Thymus (tissue), 11 donors: ENCODE data around the gene QKI. TPM values are rescaled to one million over a fixed set of nuclear protein-coding genes. Genes with fewer than 3 reads are reported as not detected.

Source experiments
- DNase-seq, 9 donors: peaks; one replicate each; pipeline ENCODE4 v3.0.0-alpha.2; 2013; ENCODE audit warnings: low spot score in 9 of 9, low read depth in 6 of 9, missing footprints in 1 of 9
- H3K27ac ChIP-seq, 2 donors: one replicate each; pipeline ENCODE4 v1.5.1; 2013; ENCODE audit warnings: control low read depth in 1 of 2, low read depth in 1 of 2, low read length in 1 of 2, mild to moderate bottlenecking in 1 of 2, moderate library complexity in 1 of 2
- H3K27me3 ChIP-seq, 2 donors: one replicate each; pipeline ENCODE4 v1.5.1; 2013; ENCODE audit warnings: low read length in 1 of 2; ENCODE audit not compliant: control insufficient read depth in 2 of 2, insufficient read depth in 1 of 2
- H3K36me3 ChIP-seq, 2 donors: one replicate each; pipeline ENCODE4 v1.5.1; 2013; ENCODE audit warnings: low read length in 1 of 2, mild to moderate bottlenecking in 1 of 2, moderate library complexity in 1 of 2; ENCODE audit not compliant: control insufficient read depth in 2 of 2, insufficient read depth in 2 of 2
- H3K4me1 ChIP-seq, 2 donors: one replicate each; pipeline ENCODE4 v1.5.1; 2013; ENCODE audit warnings: low read length in 2 of 2; ENCODE audit not compliant: control insufficient read depth in 2 of 2, insufficient read depth in 2 of 2
- H3K4me3 ChIP-seq, 2 donors: one replicate each; pipeline ENCODE4 v1.5.1; 2013; ENCODE audit warnings: low read length in 2 of 2, control low read depth in 1 of 2, mild to moderate bottlenecking in 1 of 2
- H3K9me3 ChIP-seq, 2 donors: one replicate each; pipeline ENCODE4 v1.5.1; 2013; ENCODE audit warnings: low read length in 1 of 2, mild to moderate bottlenecking in 1 of 2; ENCODE audit not compliant: control insufficient read depth in 2 of 2, insufficient read depth in 1 of 2
- WGBS: extraction: QIAGEN DNeasy Blood & Tissue Kit; methylation state at CpG from one replicate; pipeline ENCODE4 v1.1.7; 2013; 5-methylcytosine and 5-hydroxymethylcytosine counted together
- polyA plus RNA-seq: library from polyadenylated mRNA; stranded (reverse); fragments of 200-250 nt; gene quantifications from one replicate; pipeline ENCODE4 v1.2.3, GENCODE V29; 2013
- total RNA-seq: library from RNA; stranded (reverse); fragments of 120-200 nt; gene quantifications from one replicate; pipeline ENCODE4 v1.2.4, GENCODE V29; 2013
- donor health status: healthy.

The QKI gene
- total and polyA plus RNA-seq, 2 donors = 23.5 to 80.1 TPM

DNA sequence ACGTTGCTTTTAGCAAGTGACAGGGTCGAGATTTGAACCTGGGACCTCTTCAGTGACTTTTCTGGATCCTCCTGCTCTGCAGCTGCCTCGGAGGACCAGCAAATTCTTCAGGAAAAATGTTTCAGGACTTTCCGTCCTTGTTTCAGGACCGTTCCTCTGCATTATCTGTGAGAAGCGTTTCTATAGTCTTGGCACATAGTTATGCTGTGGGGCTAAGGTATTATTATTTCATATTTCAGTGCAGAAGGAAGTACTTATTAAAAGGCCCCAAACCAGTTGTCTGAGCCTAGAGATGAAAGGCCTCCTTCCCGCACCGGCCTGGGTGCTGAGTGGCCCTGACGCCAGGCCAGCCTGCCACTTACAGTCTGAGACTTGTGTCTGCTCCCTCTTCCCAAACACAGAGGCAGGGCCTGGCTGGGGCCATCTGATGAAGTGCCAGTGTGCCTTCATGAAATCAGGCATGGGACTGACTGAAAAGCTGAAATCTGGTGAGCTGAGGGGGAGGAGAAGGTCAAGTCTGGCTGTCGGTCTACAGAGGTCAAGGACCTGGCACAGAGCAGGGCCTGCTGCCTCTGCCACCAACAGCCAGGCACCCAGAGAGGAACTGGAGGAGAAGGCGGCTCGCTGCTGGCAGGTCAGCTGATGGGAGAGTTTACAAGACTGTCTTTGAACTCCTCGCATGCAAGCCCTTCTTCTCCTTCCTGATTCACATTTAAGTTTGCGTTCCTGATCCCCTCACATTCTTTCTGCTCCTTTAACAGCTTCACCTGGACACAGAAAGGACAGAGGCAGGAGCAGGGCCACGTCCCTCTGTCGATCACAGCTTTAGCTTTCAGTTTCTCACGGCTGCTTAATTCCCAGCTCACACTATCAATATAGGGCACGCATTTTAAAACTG, 8.9 kb upstream of the QKI start:
- peak in 2 of 9 donors; percentile 18 to 46 for DNase-seq
- WGBS = 48% methylated on average over 18 of the region's 18 CpGs
- Histone ChIP-seq H3K27ac (peak overlapping the region; percentile 22 to 28), H3K9me3 (no peaks in the 10 kb centered on the region), H3K4me1 (peaks cover 0 to 10% of the 10 kb centered on the region in 2 donors), H3K36me3 (no peaks in the 10 kb centered on the region), H3K27me3 (no peaks in the 10 kb centered on the region), H3K4me3 (peak overlapping the region; percentile 13 to 19)

DNA sequence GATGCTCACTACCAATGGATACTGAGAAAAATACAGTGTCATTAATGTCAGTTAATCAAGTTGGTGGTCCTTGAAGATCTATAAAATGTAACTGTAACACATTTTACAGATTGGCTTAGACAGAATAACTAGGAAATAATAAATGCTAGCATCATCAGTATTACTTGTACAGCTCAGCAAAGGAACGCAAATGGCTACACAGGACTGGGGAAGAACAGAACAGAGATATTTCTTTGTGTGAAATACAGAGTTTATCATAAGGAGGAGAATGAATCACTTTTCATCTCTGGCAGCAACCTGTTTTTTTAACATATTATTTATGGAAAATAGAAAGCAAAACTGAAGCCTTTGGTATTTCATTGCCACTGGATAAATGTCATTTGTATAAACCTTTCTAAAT, 8.2 kb upstream of the QKI start:
- 94% methylated on average over 1 of the region's 1 CpG for whole genome bisulfite sequencing
- Histone ChIP-seq H3K4me3 (peak overlapping the region; percentile 13 to 19), H3K36me3 (no peaks in the 10 kb centered on the region), H3K4me1 (peaks cover 0 to 10% of the 10 kb centered on the region in 2 donors), H3K9me3 (no peaks in the 10 kb centered on the region), H3K27ac (no peak overlapping the region), H3K27me3 (no peaks in the 10 kb centered on the region)
- DNase-seq = no peak

DNA sequence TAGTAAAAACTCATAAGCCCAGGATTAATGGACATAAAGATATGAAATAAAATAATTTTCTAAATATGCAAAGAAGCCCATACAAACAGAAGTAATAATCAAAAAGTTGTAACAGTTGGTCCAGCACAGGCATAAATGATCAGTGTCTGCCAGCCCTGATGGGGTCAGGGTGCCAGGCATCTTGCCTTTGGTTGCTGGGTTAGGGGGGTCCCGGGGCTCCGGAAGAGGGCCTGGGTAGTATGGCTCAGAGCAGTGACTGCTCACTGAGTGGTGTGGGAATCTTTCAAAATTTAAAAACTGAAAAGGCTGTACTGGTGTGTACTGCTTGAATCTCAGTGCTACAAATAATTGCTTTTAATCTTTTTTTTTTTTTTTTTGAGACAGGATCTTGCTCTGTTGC, 7.7 kb upstream of the QKI start:
- Histone ChIP-seq H3K4me1 (peaks cover 0 to 10% of the 10 kb centered on the region in 2 donors), H3K9me3 (no peaks in the 10 kb centered on the region), H3K27ac (no peak overlapping the region), H3K4me3 (no peak overlapping the region), H3K36me3 (no peaks in the 10 kb centered on the region), H3K27me3 (no peaks in the 10 kb centered on the region)
- no peak for DNase-seq
- 100% methylated on average over 2 of the region's 2 CpGs for WGBS

DNA sequence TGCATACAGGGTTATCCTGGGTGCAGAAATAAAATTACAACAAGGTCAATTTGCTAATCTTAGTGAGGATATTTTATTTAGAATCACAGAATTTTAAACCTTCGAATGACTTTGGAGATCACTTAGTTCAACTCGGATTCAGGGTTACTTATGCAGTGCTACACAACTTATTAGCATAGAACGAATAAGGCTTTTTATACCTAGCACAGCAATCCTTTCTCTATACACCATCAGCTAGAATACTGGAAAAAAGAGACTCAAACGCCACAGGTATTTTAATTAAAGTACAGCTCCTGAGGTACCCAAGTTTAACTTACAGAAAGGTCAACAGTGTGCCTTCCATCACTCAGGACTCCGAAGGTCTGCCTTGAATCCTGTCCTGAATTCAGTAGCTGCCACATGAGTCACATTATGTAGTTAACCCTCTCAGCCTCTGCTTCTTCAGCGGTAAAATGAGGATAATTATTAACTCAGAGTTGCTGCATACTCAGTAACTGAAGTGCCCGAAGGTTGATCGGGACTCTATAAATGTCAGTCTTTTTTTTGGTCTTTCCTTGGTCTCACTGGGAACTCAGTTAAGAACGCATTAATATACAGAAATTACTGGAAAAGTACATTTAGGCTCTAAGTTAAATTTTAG, 6.0 kb upstream of the QKI start:
- no peak overlapping the region for H3K4me3 ChIP-seq
- H3K9me3 ChIP-seq = no peaks in the 10 kb centered on the region
- H3K27me3 ChIP-seq = peaks cover 0 to 13% of the 10 kb centered on the region in 2 donors
- H3K27ac ChIP-seq = no peak overlapping the region
- H3K4me1 ChIP-seq = peaks cover 0 to 10% of the 10 kb centered on the region in 2 donors
- H3K36me3 ChIP-seq = no peaks in the 10 kb centered on the region
- no peak for DNase-seq
- WGBS = 96% methylated on average over 9 of the region's 9 CpGs

DNA sequence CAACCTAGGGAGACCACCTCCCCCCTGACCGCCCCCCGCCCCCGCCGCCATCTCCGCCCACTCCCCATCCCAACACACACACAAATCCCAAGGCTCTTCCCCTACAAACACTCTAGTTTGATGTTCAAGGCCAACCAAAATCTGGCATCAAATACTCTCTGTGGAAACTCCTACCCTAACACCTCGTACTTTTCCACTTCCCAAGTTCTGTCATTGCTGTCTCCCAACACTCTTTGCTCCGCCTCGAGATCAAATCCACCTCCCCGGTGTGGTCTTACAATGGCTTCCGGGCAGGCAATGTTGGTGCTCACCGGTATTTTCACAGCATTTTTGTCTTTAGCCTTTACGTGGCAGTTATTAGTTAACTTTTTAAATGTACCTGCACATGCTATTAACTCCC, 4.8 kb upstream of the QKI start:
- H3K36me3 ChIP-seq = no peaks in the 10 kb centered on the region
- peaks cover 0 to 13% of the 10 kb centered on the region in 2 donors for H3K27me3 ChIP-seq
- no peak overlapping the region for H3K27ac ChIP-seq
- no peak overlapping the region for H3K4me3 ChIP-seq
- H3K4me1 ChIP-seq = peaks cover 0 to 10% of the 10 kb centered on the region in 2 donors
- WGBS = 98% methylated on average over 12 of the region's 12 CpGs
- no peak for DNase-seq
- H3K9me3 ChIP-seq = no peaks in the 10 kb centered on the region

DNA sequence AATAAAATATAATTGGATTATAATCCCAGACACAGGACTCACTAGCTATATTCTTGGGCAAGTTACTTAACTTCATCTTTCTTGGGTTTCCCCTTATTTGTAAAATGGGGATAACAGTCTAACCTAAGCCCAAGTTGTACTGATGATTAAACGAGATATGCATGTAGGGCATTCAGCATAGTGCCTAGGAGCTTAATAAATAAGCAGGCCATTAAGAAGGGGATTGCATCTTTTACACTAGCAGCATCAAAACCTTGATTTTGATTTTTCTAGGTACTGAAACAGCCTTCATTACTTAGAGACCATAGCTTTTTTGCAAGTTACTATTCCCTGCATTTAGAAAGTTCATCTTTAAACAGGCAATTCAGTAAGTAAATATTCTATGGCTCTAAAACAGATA, 2.2 kb upstream of the QKI start:
- H3K36me3 ChIP-seq = no peaks in the 10 kb centered on the region
- H3K4me3 ChIP-seq = peak overlapping the region in 1 of 2 donors; percentile 93
- no peaks in the 10 kb centered on the region for H3K9me3 ChIP-seq
- H3K27ac ChIP-seq = peak overlapping the region in 1 of 2 donors; percentile 66
- WGBS = 22% methylated on average over 1 of the region's 1 CpG
- peaks cover 0 to 13% of the 10 kb centered on the region in 2 donors for H3K27me3 ChIP-seq
- no peak for DNase-seq
- no peaks in the 10 kb centered on the region for H3K4me1 ChIP-seq

DNA sequence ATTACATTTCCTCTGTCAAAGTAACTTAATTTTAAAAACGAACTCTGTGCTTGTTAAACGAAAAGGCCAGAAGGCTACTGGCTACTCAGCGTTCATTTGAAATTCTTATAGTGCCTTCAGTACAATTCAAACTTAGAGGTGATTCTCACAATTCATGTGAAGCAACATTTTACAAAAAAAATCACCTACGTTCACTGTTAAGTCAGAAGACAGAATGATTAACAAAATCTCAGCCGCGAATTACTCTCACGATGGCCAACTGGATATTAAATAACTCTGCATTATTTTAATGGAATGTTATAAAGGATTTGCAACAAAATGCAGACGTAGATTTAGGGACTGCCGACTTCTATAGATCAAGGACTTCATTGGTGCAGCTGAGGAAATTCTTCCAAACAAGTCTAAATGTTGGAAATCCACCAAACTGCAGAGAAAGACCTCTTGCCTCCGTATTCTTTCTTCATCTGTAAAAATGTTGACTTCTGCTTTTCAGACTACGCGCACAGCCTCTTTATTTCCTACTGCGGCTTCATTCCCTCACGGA, 1.6 kb upstream of the QKI start:
- Histone ChIP-seq H3K4me3 (peak overlapping the region; percentile 57 to 93), H3K9me3 (no peaks in the 10 kb centered on the region), H3K36me3 (no peaks in the 10 kb centered on the region), H3K4me1 (no peaks in the 10 kb centered on the region), H3K27me3 (peaks cover 0 to 13% of the 10 kb centered on the region in 2 donors), H3K27ac (peak overlapping the region; percentile 98 to 99)
- DNase-seq = no peak
- WGBS = 3% methylated on average over 14 of the region's 14 CpGs

DNA sequence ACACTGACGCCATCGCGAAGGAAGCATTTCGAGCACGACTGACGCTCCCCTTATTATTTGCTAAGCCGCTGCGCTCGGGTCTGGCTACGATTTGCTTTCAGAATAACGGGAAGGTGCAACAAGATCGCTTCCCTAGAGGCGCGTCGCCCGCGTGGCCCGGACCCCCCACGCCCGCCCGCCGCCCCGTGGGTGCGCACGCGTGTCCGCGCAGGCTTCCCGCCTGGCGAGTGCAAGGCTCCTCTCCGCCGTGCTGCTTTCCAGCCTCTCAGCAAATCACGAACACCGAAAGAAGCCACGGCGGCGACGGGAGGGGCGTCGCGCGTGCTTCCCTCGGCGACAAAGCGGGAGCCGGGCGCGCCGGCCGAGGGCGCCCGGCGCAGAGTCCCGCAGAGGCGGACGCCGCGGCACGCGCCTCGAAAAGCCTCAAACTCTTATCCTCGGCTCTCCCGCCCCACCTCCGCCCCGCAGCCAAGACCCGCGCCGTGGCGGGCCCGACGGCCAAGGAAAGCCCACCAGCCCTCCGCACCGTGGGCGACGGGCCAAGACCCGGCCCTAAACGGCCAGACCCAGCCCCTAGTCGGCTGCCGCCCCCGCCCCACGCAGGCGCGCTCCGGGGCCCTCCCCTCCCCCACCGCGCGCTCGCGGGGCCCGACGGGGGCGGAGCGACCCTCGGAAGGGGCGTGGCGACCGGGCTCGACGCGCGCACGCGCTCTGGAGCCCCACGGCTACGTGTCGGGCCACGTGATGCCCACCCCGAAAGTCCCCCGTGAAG, 987 bp upstream of the QKI start:
- Histone ChIP-seq H3K27ac (peak overlapping the region; percentile 98 to 99), H3K27me3 (peaks cover 0 to 13% of the 10 kb centered on the region in 2 donors), H3K9me3 (no peaks in the 10 kb centered on the region), H3K4me3 (peak overlapping the region; percentile 57 to 93), H3K36me3 (no peaks in the 10 kb centered on the region), H3K4me1 (no peaks in the 10 kb centered on the region)
- peak; percentile 69 to 95 (median 90) for DNase-seq
- WGBS = under 1% methylated on average over 109 of the region's 109 CpGs
